HUDEP-2 (cell line): ENCODE data around the gene DUXA.

Source experiments
- DNase-seq, 76 experiments: peaks; one replicate each; lab custom pipeline; 2025; ENCODE audit not compliant: unreplicated experiment in 76 of 76; lab: John Stamatoyannopoulos, UW

DUXA gene

GRCh38 chr19:57106722-57107235 lies 60.5 kb downstream of the DUXA start:
- no peak for DNase-seq

GRCh38 chr19:57105976-57106721 lies 61.1 kb downstream of the DUXA start:
- DNase-seq, result no peak
